Ovary (tissue), 9 donors: ENCODE results near the gene MRAP2. TPM values are rescaled to one million over a fixed set of nuclear protein-coding genes. Genes with fewer than 3 reads are reported as not detected.

Experiments
- DNase-seq, 5 donors: peaks; one replicate each; pipeline ENCODE4 v3.0.0-alpha.2; 2019 to 2020
- H3K27ac ChIP-seq, 2 donors: fragments of 200-600 bp; one replicate each; pipeline versions ENCODE4 v1.5.1 to v1.8.0; 2019 to 2022
- H3K27me3 ChIP-seq: fragments of 200-600 bp; one replicate; pipeline ENCODE4 v1.8.0; 2022
- H3K36me3 ChIP-seq: fragments of 200-600 bp; sonication (generic); one replicate; pipeline ENCODE4 v1.5.1; 2019
- H3K4me1 ChIP-seq: one replicate; pipeline ENCODE4 v1.8.1; 2013; ENCODE audit warnings: mild to moderate bottlenecking, moderate library complexity; ENCODE audit not compliant: insufficient read depth
- H3K4me3 ChIP-seq: fragments of 200-600 bp; sonication (generic); one replicate; pipeline ENCODE4 v1.5.1; 2017
- H3K9me3 ChIP-seq, 2 donors: fragments of 200-600 bp in 1 of 2; sonication (generic) in 1 of 2; one replicate each; pipeline versions ENCODE4 v1.5.1 to v1.8.1; 2013 to 2019; ENCODE audit warnings: mild to moderate bottlenecking in 1 of 2, moderate library complexity in 1 of 2
- EP300 ChIP-seq: sonication (generic); formaldehyde crosslinking; IDR thresholded peaks from one replicate; pipeline ENCODE4 v1.6.1; 2017; ENCODE audit warnings: antibody characterized with exemption
- POLR2A ChIP-seq: fragments of 450-650 bp; IDR thresholded peaks from one replicate; pipeline ENCODE4 v1.6.1; 2017; ENCODE audit warnings: antibody characterized with exemption, mild to moderate bottlenecking, moderate library complexity
- WGBS, 3 donors: extraction: QIAGEN DNeasy Blood & Tissue Kit in 1 of 3; methylation state at CpG; one replicate each; pipeline versions ENCODE4 v1.1.5 to v1.1.7; 2013 to 2017; 5-methylcytosine and 5-hydroxymethylcytosine counted together
- intact Hi-C, 4 donors: fragments of 100-400 bp; cut with DNase I; formaldehyde crosslinking; loops; one replicate each; pipeline versions ENCODE4 v1.11.0 to v1.15.1; 2022 to 2023
- polyA plus RNA-seq, 2 donors: library from polyadenylated mRNA; stranded (reverse); fragments of 200-250 nt in 1 of 2; fragments of 350-450 nt in 1 of 2; fragmentation: Illumina TruSeq in 1 of 2; extraction: RNeasy Lipid Tissue Mini Kit (QIAGEN cat#74804) in 1 of 2; gene quantifications; one replicate each; pipeline ENCODE4 v1.2.3, GENCODE V29; 2013 to 2014
- total RNA-seq, 7 donors: library from RNA; depleted of rRNA in 2 of 7; stranded (reverse); fragments of >200 nt in 2 of 7; fragmentation: NEBNext Ultra II Directional in 3 of 7; extraction: Animal tissue kit (Norgen Biotek cat#: 25700) in 3 of 7; gene quantifications; one replicate each; pipeline versions ENCODE4 v1.1.0 to v1.2.4, GENCODE V29; 2016 to 2023
- TF ChIP-seq, protein P1 (sequence below), 3 donors: fragments of 450-650 bp in 2 of 3; fragments of 200-600 bp in 1 of 3; IDR thresholded peaks; one replicate each; pipeline versions ENCODE4 v1.5.1 to v1.8.0; 2016 to 2022; ENCODE audit warnings: antibody characterized with exemption in 3 of 3, mild to moderate bottlenecking in 1 of 3
- donor health status: DM: no; HTN: no; CAD: no; lungs with moderate emphysema.
- donor health status: DM: no; HTN: no; CAD: no.
- donor health status: Bipolar disorder and iron deficiency.
- donor health status: DM: yes; HTN: yes; CAD: no.
- donor health status: DM: no; HTN: no; CAD: no.
- donor health status: DM: yes; HTN: yes; CAD: no.

MRAP2 gene
- total and polyA plus RNA-seq, 9 donors = 0.20 to 4.7 (median 1.2) TPM

DNA sequence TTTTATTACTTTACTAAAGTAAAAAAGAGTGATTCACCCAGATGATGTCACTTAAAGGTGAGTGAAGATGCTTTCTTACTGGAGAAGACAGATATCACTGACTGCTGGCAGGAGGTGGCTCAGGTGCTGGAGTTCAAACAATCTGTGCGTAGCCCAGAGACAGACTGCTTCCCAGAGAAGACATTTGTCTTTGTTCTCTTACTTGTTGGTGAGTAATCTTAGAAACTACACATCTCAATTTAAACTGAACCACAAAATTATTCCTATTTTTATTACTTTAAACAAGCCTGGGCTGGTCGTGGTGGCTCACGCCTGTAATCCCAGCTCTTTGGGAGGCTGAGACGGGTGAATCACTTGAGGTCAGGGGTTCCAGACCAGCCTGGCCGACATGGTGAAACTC lies 101.7 kb downstream of the MRAP2 start:
- Histone ChIP-seq H3K9me3 (no peaks in the 10 kb centered on the region), H3K4me1 (no peaks in the 10 kb centered on the region), H3K27ac (no peak overlapping the region), H3K36me3 (no peaks in the 10 kb centered on the region), H3K4me3 (no peak overlapping the region), H3K27me3 (no peaks in the 10 kb centered on the region)
- WGBS, 3 donors = 96 to 98% (median 97%) methylated on average over 5 of the region's 5 CpGs
- intact Hi-C loops = loop anchor here in 1 of 4 donors (5.0 kb wide), 1 partner anchor 292 kb away; no protein-coding TSS in a partner anchor
- DNase-seq = no peak
- TF ChIP-seq POLR2A = no peak
- TF ChIP-seq, protein P1, sequence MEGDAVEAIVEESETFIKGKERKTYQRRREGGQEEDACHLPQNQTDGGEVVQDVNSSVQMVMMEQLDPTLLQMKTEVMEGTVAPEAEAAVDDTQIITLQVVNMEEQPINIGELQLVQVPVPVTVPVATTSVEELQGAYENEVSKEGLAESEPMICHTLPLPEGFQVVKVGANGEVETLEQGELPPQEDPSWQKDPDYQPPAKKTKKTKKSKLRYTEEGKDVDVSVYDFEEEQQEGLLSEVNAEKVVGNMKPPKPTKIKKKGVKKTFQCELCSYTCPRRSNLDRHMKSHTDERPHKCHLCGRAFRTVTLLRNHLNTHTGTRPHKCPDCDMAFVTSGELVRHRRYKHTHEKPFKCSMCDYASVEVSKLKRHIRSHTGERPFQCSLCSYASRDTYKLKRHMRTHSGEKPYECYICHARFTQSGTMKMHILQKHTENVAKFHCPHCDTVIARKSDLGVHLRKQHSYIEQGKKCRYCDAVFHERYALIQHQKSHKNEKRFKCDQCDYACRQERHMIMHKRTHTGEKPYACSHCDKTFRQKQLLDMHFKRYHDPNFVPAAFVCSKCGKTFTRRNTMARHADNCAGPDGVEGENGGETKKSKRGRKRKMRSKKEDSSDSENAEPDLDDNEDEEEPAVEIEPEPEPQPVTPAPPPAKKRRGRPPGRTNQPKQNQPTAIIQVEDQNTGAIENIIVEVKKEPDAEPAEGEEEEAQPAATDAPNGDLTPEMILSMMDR (IDR thresholded peaks at IDR 0.05) = no peak
- no peak for TF ChIP-seq EP300

DNA sequence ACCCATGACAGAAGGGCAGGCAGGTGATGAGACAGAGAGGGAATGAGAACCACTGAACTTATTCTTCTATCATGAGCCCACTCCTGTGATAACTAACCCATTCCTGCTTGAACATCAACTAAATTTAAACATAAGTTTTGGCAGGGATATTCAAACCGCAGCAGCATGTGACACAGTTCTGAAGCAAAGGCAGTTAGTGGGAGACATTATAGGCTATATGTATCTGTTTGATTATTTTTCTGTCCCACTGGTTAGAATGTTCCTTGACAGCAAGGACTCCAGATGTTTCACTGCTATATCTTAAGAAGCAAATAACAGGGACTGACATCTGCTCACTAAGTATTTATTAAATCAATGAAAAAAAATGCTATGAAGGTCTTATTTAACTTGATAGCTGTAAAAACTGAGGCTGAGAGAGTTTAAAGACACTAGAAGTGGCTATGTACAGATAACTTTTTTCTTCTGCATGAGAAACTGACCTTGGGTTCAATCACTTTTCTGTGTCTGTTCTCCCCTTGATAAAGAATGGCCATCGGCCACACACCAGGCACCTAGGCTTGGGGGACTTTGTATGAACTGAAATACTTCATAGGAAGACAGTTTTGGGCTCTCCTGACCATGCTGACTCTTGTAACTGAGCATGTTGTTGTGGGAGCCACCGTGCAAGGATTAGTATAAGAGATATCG lies 102.9 kb downstream of the MRAP2 start:
- no peak overlapping the region for H3K4me3 ChIP-seq
- 83 to 90% (median 89%) methylated on average over 4 of the region's 4 CpGs for WGBS, 3 donors
- no peak for TF ChIP-seq EP300
- TF ChIP-seq POLR2A = no peak
- TF ChIP-seq, protein P1 (IDR thresholded peaks at IDR 0.05) = no peak

DNA sequence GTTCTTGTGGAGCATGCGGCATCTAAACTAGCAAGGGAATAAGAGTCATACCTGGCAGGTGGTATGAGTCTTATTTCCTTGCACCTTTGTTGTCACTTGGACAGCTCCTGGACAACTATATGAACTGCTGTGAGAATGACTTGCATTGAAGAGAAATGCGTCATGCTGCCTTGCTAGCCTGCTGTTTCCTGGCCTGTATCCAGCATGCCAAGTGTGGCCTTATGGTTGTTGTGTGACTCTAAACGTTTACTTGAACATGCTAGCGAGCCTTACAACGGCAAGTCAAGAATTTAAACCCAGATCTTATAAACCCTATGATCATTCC lies 103.4 kb downstream of the MRAP2 start:
- Histone ChIP-seq H3K27ac (no peak overlapping the region), H3K36me3 (no peaks in the 10 kb centered on the region), H3K27me3 (no peaks in the 10 kb centered on the region), H3K9me3 (no peaks in the 10 kb centered on the region), H3K4me1 (no peaks in the 10 kb centered on the region), H3K4me3 (no peak overlapping the region)
- 78 to 87% (median 87%) methylated on average over 5 of the region's 5 CpGs for WGBS, 3 donors
- DNase-seq = no peak
- no peak for TF ChIP-seq EP300
- no peak for TF ChIP-seq POLR2A
- TF ChIP-seq, protein P1 (IDR thresholded peaks at IDR 0.05) = no peak
- intact Hi-C loops = loop anchor here in 1 of 4 donors (5.0 kb wide), 1 partner anchor 290 kb away; no protein-coding TSS in a partner anchor

More for the DNA sequence above, 102.9 kb downstream of the MRAP2 start:
- DNase-seq = no peak
- Histone ChIP-seq H3K4me1 (no peaks in the 10 kb centered on the region), H3K27me3 (no peaks in the 10 kb centered on the region), H3K9me3 (no peaks in the 10 kb centered on the region), H3K27ac (no peak overlapping the region), H3K36me3 (no peaks in the 10 kb centered on the region)
- intact Hi-C loops = loop anchor here in 1 of 4 donors (5.0 kb wide), 1 partner anchor 291 kb away; no protein-coding TSS in a partner anchor

DNA sequence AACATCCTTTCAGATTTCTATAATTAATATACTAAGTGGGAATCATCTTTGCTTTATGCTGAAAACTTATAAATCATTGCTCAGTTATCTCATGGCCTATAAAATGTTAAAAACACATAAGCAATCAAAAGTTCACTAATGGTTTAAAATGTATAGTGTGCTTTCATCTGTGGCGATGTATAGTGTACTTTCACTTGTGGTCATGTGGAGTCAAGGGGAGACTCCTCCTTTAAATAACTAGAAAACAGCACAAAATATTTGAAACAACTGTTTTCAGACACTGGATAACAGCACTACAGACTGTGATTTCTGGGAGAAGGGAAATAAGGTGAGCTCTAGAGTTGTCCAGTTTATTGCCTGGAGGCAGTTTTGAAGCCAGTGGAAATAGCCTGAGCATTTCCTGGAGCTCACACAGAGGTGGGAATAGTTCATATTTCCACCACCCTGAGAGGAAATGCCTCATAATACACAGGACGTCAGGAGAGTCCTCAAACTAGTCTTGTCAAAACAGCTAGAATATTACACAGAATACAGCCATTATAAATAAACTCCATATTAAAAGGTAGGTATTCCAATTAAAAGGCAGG lies 104.5 kb downstream of the MRAP2 start:
- DNase-seq = no peak
- intact Hi-C loops = loop anchor here in 1 of 4 donors (5.0 kb wide), 1 partner anchor 289 kb away; no protein-coding TSS in a partner anchor
- no peaks in the 10 kb centered on the region for H3K36me3 ChIP-seq
- WGBS, 3 donors = 75 to 84% (median 78%) methylated on average over 2 of the region's 2 CpGs
- H3K4me3 ChIP-seq = no peak overlapping the region
- H3K27ac ChIP-seq = no peak overlapping the region
- no peaks in the 10 kb centered on the region for H3K4me1 ChIP-seq
- no peaks in the 10 kb centered on the region for H3K27me3 ChIP-seq
- H3K9me3 ChIP-seq = no peaks in the 10 kb centered on the region
- TF ChIP-seq, protein P1 (IDR thresholded peaks at IDR 0.05) = no peak
- TF ChIP-seq POLR2A (no peak), EP300 (no peak)
